Fibroblast of skin of left biceps (primary cell): ENCODE measurements around the gene MYOCD.
"Not testable (repeated sequence)": the region's sequence is repeated elsewhere in the genome, so short reads cannot be mapped to it uniquely, and the experiment has no call there.

Source experiments
- DNase-seq, 2 experiments: peaks; one replicate each; pipeline ENCODE4 v3.0.0-alpha.2; 2013; ENCODE audit warnings: low read depth in 2 of 2

Gene MYOCD, protein sequence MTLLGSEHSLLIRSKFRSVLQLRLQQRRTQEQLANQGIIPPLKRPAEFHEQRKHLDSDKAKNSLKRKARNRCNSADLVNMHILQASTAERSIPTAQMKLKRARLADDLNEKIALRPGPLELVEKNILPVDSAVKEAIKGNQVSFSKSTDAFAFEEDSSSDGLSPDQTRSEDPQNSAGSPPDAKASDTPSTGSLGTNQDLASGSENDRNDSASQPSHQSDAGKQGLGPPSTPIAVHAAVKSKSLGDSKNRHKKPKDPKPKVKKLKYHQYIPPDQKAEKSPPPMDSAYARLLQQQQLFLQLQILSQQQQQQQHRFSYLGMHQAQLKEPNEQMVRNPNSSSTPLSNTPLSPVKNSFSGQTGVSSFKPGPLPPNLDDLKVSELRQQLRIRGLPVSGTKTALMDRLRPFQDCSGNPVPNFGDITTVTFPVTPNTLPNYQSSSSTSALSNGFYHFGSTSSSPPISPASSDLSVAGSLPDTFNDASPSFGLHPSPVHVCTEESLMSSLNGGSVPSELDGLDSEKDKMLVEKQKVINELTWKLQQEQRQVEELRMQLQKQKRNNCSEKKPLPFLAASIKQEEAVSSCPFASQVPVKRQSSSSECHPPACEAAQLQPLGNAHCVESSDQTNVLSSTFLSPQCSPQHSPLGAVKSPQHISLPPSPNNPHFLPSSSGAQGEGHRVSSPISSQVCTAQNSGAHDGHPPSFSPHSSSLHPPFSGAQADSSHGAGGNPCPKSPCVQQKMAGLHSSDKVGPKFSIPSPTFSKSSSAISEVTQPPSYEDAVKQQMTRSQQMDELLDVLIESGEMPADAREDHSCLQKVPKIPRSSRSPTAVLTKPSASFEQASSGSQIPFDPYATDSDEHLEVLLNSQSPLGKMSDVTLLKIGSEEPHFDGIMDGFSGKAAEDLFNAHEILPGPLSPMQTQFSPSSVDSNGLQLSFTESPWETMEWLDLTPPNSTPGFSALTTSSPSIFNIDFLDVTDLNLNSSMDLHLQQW

DNA sequence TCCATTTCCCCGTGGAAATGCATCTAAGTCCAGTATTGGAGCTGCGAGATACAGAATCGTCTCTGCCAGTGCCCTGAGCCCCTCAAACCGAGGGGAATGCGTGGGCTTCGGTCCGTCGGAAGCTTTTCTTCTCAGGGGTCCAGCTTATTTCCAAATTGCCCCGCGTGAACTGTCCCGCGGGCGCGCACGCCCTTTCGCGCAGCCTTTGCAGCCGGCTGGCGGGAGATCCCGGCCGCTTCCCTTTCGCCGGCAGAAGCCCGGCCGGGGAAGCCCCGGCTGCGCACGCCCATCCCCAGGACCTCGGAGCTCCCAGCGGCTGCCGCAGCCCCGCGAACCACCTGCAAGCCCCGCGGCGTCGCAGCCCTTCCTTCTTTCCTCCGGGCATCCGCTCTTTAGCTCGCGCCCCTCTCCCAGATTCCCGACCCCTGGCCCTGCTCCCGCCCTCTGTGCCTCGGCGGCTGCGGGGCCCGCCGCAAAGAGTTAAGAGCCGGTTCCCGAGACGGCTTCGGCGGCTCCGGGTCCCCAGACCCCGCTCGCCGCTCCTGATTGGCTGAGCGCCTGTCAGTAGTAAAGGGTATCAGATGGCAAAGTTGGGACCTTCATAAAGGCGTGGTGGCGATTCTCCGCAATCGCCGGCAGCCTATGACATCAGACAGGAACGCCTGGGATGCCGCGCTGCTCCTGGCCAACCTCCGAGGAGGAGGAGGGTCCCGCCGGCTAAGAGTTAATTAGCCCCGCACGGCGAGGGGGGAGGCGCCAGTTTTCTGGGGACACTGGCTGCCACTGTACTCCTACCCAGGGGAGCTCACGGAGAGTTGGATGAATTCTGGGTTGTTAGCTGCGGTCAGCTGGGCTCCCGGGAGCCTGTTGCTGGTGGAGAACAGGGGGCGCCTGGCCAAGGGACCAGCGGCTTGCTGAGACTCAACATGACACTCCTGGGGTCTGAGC, at the start of gene MYOCD:
MYOCD (plus strand) TSS at position 628 of the 948 bp plus-strand sequence; CDS start at position 927, 299 bp downstream.
- DNase-seq = no peak

DNA sequence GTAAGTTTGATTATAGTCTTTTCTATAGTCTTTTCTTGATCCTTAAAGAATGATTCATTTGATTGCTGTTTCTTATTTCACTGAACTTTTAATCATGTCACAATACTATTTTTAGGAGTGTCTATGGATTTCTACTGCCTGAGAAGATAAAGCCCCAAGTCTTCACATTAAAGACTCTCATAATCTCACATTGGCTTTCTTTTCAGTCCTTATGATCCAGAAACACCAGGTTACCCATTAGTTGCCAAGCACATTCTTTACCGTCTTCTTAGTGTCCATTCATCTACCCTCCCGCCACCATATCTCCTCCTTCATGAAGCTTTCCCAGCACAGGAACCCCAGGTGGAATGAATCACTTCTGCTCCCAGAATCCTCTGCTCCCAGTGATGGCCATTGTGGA, 49.5 kb upstream of the MYOCD start:
- no peak for DNase-seq

DNA sequence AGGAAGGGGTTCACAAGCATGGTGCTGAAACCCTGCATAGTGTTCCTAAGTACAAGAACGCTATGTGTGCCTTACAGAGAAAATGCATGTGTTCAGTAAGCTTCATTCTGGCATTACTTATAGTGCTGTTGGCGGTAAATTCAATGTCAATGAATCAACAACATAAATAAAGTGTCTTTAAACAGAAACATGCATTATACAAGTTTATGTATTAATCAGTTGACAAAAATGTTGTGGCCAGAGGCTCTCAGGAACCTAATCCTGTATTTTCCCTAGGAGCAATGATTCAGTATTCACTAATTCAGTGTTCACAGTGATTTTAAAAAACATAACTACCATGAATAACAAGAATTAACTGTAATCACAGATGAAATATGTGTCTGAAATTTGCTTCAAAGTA, 47.1 kb upstream of the MYOCD start:
- peak; percentile 57 to 64 for DNase-seq

DNA sequence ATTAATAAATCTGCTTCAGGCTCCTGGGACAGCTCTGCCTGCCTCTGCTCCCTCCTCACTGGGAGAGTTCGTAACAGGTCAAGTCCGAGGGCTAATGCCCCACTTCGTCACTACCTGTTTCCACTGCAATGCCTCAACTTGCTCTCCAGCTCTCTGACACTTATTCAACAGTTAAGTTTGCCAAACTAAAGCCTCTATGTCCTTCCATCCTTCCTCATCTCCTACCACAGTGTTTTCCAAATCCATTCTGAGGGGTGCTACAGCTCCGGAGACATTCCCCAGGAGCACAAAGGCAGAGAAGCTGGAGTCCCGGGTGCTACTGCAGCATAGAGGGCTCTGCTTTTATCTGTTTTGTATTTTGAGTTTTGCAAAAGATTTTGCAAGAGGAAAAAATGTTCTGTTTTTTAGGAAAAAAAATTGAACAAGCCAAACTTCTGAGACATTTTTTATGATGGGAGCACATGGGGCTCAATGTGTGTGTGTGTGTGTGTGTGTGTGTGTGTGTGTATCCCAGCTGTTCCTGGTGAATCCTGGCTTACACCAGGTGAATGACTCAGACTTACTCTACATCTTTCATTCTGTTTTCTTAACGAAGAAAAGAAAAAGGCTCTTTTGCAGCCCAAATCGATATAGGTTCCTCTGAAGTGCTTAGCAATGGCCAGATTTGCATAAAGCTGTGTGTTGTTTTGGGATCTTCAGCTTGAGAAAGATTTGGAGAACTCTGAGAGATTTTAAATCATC, 46.1 kb upstream of the MYOCD start:
- no peak for DNase-seq

DNA sequence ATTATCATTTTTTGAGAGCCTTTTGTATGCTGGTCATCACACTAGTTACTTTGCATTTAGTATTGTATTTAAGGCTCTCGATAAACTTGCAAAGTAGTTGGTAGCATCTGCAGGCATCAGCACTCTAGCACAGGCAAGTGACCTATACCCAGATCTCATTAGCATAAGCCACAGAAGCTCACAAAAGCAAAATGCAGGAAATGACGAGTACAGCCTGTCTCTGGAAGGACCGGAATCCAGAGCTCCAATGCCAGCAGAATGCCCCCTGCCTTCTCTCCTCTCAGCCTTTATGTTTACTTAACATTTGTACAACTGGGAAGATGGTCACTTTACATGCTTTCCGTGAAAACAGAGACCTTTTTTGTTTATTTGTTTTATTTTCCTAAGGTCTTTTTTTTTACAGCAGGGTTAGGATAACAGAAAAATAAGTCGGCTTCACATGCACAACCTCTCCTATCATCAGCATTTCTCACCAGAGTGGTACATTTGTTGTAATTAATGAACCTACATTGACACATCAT, 45.4 kb upstream of the MYOCD start:
- no peak for DNase-seq

DNA sequence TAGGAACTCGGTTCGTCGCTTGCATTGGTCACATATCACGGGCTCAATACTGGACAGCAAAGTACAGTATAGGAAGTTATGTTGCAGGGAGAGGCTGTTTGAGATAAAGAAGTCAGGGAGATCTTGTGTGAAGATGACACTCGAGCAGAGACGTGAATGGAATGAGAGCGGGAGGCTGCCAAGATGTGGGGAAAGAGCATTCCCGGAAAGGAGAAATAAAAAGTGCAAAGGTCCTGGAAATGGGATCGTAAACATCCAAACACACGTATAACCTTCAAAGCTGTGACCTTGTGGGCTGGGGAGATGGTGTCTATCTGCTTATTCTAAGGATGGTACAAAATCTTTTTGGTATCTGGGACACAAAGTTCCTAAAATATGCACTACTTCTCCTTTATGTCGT, 43.0 kb upstream of the MYOCD start:
- DNase-seq = no peak

DNA sequence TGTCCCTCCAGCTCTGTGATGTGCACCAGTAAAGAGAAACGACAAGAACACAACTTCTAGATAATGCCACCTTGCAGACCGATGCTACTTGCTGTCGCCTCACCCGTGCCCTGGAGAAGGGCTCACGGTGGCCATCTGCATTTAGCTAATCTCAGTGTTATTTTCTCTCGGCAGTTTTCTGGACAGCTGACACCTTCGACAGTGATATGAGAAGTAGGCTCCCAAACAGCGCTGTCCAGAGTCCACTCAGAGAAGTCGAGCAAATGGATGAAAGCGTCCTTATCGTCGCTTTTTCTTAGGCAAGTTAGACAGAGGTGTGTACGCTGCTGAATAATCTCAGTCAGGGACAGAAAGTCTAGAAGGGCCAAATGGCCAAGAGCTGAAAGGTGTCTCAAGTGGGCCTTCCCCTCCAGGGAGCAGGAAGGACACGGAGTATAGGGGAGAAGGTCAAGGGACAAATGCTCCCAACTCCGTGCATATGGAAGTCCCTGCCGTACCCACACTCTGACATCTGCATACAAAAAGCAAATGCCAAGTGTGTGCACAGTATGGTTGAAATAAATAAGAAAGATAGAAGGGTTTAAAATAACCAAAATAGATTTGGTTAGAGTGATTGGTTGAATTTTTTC, 42.4 kb upstream of the MYOCD start:
- DNase-seq = no peak

DNA sequence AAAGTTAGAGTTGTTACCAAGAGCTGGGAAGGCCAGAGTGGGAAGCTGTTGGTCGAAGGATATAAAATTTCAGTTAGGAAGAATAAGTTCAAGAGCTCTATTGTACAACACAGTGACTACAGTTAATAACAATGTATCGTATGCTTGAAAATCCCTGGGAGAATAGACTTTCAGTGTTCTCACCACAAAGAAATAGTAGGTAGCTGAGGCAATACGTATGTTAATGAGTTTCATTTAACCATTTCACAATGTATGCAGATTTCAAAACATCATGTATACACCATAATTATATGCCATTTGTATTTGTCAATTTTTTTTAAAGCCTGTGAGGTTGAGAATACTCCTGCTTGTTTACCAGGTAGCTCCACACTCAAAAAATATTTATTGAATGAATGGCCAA, 41.5 kb upstream of the MYOCD start:
- DNase-seq = no peak

DNA sequence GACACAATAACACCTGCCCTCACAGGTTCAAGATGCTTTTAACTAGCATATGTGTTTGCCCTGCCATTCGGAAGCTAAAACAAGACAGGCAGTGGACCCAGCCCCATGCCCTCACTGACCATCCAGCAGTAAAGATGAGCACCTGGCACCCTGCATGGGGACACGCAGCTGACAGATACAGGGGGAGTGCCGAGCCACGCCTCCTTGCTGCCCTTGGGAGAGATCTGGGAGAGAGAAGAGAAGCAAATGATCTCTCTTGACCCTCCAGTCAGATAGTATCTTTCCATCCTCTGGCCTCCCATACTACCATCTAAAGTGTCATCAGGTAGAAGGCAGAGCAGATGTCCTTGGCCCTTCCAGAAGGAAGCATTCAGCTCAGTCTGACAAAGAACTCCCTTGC, 40.6 kb upstream of the MYOCD start:
- no peak for DNase-seq

DNA sequence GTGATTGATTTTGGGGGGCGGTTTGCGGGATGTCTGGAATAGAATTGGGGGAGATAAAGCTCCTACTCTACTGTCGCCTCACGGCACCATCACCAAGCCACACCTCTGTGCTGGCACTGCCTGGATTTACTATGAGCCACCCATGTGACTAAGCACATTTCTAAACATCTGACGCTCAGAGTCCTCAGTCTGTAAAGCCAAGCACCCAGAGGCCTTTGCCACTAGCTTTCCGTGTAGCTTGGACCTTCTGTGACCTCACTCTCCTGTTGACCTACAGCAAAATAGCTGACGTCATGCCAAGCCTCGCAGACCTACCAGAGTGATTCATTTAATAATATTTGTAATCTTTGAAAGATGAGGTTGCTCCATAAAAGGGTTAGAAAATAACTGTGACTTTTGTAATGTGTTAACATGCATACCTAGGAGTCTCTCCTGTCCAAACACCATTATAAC, 38.5 kb upstream of the MYOCD start:
- peak; percentile 48 to 53 for DNase-seq

DNA sequence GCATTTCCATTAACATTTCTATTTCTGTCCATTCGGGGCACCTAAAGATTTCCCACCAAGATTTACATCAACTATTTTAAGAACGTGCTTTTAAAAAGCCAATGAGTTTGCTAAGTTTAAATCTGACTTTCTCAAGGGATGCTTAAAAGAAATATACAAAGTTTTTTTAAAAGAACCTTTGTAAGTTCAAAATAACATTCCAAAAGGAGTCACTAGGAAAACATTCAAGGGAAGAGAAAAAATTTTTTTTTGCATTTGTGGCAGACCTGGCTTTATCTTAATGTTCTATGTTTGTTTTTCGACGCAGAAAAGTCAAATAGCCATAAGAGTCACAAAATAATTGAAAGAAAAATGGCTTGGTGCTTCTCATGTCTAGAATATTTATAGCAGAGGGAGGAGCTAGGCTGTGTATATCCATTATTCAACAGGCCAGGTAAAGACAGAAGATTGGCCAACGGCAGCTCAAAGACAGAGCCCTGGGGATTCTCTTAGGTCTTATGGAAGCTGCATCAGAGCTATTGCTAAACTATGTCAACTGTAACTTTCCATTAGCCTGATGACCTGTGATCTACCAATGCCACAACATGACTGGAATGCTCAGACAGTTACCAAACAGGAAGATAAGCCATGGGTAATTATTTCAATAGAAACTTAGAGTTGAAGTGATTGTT, 37.8 kb upstream of the MYOCD start:
- no peak for DNase-seq

DNA sequence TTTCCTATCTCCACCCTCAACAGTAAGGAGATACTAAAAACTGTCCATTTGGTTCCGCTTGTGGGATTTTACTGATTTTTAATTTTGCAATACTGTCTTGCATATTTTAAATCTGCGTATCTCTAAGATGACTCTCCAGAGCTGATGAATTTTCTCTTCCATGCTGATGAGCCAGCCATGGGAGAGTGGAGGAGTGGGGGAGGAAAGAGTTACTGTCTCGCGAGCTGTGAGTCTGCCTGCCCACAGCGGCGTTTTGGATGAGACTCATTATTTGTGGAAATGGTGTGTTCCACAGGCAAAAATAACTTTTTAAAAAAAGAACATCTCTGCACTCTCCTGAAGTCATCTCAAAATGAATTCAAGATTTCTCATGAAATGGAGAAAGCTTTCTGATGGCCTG, 34.6 kb upstream of the MYOCD start:
- no peak for DNase-seq

DNA sequence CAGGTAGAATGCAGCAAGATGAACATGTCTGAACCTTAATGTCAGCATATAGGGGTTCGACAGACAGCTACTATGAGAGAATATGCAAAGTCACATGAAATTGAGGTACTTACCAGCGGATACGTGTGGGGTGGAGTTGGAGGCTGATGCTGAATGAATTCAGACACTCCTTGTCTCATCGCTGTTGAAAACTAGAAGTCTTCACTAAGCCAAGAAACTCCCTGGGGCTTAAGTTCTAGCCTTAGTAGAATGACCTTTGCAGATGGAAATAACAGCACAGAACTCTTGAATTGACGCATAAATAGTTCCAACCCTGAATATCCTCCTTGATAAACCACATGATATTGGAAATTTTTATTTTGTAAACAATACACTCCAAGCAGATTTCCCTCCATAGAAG, 32.9 kb upstream of the MYOCD start:
- DNase-seq = no peak

DNA sequence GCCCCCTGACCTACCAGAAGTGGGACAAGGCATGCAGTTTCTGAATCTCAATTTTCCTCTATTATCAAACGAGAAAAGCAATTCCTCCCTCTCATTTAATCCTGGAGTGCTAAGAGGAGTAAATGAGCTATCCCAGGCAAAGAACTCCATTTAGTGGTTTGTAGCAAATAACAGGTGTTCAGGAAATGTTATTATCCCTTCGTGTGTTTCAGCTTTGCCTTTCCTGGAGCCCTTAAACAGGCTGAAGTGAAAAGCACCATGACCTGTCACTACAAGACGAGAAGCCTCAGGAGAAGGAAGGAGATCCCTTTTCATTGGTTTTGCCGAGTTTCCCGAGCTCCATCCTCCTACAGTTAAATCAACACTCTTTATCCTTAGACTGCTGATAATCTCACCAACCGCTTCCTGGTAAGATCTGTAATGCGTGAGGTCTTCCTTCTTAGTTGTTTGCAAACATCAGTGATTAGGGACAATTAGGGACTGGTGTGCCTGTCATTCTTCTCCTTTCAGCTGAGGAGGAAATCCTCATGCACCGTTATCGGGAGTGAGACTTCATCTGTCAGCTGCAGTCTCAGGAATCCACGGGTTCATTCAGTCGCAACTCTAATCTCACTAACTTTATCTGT, 30.8 kb upstream of the MYOCD start:
- no peak for DNase-seq

DNA sequence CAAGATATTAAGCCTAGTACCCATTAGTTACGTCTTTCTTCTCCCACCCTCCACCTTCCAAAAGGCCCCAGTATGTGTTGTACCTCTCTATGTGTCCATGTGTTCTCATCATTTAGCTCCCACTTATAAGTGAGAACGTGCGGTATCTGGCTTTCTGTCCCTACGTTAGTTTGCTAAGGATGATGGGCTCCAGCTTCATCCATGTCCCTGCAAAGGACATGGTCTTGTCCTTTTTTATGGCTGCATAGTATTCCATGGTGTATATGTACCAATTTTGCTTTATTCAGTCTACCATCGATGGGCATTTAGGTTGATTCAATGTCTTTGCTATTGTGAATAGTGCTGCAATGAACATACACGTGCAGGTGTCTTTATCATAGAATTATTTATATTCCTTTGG, 29.7 kb upstream of the MYOCD start:
- not testable (repeated sequence) for DNase-seq

DNA sequence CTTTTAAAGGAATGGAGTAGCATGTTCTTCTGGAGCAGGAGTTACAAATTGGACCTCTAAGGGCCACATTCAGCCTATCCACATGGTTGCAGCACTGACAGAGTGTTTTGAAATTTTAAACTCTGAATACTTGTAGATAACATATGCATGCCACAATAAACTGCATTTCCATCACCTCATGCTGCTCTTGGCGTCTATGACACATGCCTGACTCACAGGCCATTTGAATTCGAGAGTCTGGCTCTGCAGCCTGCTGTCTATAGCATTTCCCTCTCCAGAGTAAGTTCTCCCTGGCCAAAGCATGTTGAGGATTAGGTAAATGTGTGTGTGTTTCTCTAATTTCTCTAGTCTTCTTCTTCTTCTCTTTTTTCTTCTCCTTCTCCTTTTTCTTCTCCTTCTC, 28.7 kb upstream of the MYOCD start:
- DNase-seq = peak; percentile 87 to 88

DNA sequence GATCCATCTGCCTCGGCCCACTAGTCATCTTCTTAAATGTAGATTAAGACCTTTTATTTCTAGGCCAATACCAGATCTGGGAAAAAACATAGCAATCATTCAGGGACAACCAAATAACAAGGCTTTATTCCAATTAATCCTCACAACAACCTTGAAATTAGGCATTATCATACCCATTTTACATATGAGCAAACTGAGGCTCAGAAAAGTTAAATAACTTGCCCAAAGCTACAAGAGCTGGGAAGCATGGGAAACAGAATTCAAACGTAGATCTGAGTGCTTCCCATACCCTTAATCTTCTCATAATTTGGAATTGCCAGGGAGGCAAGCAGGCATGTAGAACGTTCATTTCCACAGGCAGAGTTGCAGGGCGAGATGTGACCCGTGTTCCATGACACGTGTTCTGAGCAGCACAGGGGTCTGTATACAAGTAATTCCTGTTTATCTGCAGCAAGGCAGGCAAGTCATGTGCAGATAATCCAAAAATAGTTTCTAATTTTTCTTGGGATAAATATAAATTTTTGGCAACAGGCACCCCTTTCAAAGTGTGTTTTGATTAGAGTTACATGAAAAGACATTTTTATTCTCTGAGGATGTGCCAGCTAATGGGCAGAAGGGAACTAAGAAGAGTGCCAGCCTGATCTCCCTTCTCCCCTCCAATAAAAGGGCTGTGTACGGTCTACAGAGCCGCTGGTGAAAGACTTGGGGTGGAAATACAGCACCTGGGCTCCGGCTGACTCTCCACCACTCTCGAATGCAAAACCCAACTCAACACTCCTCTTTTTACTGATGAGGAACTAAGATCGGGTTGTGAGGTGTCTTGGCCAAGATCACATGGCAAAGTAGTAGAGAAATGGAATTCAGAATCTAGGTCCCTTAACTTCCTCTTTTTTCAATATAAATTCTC, 27.7 kb upstream of the MYOCD start:
- no peak for DNase-seq

DNA sequence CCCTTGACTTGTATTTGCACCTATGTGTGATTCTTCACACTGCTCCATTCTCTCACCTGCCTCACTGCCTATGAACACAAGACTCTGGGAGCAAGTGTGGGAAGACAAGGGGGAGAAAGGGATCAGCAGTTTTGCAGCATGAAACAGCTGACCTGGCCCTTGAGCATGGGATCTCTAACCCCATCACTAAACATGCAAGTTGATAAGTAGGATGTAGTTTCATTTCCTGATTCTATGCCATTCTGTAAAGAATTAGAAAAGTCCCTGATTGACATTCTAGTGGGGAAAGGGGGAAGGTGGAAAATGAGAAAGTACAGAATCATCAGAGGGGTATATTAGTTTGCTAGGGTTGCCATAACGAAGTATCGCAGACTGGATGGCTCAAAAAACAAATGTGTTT, 25.3 kb upstream of the MYOCD start:
- no peak for DNase-seq
